PC-9 (cell line): Measurements from ENCODE around the gene UNC13D. TPM values are rescaled to one million over a fixed set of nuclear protein-coding genes. Genes with fewer than 3 reads are reported as not detected.

Experiments used
- BruUV-seq: library from RNA; stranded (reverse); fragments of 400-500 nt; replicated peaks from 2 replicates; lab custom pipeline; 2021; lab: Mats Ljungman, UMichigan
- CTCF ChIA-PET: fragments of 300-600 bp; sonication (Branson Sonifier 250); formaldehyde crosslinking; loops from one replicate; lab custom pipeline; 2022; ENCODE audit warnings: antibody characterized with exemption; lab: Charles Lee
- POLR2A ChIA-PET: fragments of 300-600 bp; sonication (Branson Sonifier 250); formaldehyde crosslinking; loops from one replicate; lab custom pipeline; 2022; ENCODE audit warnings: antibody characterized with exemption; ENCODE audit not compliant: unreplicated experiment; lab: Charles Lee
- DNase-seq, 2 experiments: peaks; one replicate each; pipeline versions ENCODE4 v3.0.0 to v3.0.0-alpha.2; 2015 to 2022; ENCODE audit warnings: mixed read lengths in 1 of 2
- H2AFZ ChIP-seq: fragments of 200-600 bp; sonication (generic); 2 replicates; pipeline ENCODE4 v1.8.1; 2017; ENCODE audit warnings: antibody characterized with exemption
- H3F3A ChIP-seq: fragments of 200-600 bp; sonication (generic); 2 replicates; pipeline ENCODE4 v1.8.1; 2017; ENCODE audit warnings: antibody characterized with exemption, mild to moderate bottlenecking, low read depth; ENCODE audit not compliant: insufficient read depth
- H3K27ac ChIP-seq: fragments of 200-600 bp; sonication (generic); 2 replicates; pipeline ENCODE4 v1.6.1; 2016; ENCODE audit warnings: mixed run types
- H3K27me3 ChIP-seq: fragments of 200-600 bp; sonication (generic); 2 replicates; pipeline ENCODE4 v1.6.1; 2016; ENCODE audit warnings: low read depth, mixed run types; ENCODE audit not compliant: insufficient read depth
- H3K36me3 ChIP-seq: fragments of 200-600 bp; sonication (generic); 2 replicates; pipeline ENCODE4 v1.6.1; 2016; ENCODE audit warnings: low read depth, mixed run types
- H3K4me1 ChIP-seq: fragments of 200-600 bp; sonication (generic); replicated peaks from 2 replicates; pipeline ENCODE4 v1.6.1; 2016; ENCODE audit warnings: mixed run types; ENCODE audit not compliant: insufficient read depth
- H3K4me2 ChIP-seq: fragments of 200-600 bp; sonication (generic); 2 replicates; pipeline ENCODE4 v1.6.1; 2017; ENCODE audit warnings: mixed run types
- H3K4me3 ChIP-seq: fragments of 200-600 bp; sonication (generic); 2 replicates; pipeline ENCODE4 v1.6.1; 2016; ENCODE audit warnings: mixed run types
- H3K79me2 ChIP-seq: fragments of 200-600 bp; sonication (generic); 2 replicates; pipeline ENCODE4 v1.6.1; 2017; ENCODE audit warnings: low read depth, mixed run types
- H3K9me2 ChIP-seq: fragments of 200-600 bp; sonication (generic); 2 replicates; pipeline ENCODE4 v1.8.1; 2017; ENCODE audit warnings: mild to moderate bottlenecking; ENCODE audit not compliant: insufficient read depth
- H3K9me3 ChIP-seq: fragments of 200-600 bp; sonication (generic); 2 replicates; pipeline ENCODE4 v1.8.1; 2016; ENCODE audit warnings: low read depth; ENCODE audit not compliant: insufficient read depth
- H4K20me1 ChIP-seq: fragments of 200-600 bp; sonication (generic); 2 replicates; pipeline ENCODE4 v1.8.1; 2017; ENCODE audit not compliant: insufficient read depth
- EZH2 ChIP-seq: fragments of 200-600 bp; sonication (generic); IDR thresholded peaks from 2 replicates; pipeline ENCODE4 v1.8.0; 2017; ENCODE audit warnings: antibody characterized with exemption, low read depth
- intact Hi-C: fragments of 100-400 bp; cut with micrococcal nuclease; formaldehyde crosslinking; loops from one replicate; pipeline ENCODE4 v1.10.0; 2022; ENCODE audit not compliant: unreplicated experiment
- total RNA-seq: library from RNA; stranded (reverse); gene quantifications from 2 replicates; pipeline ENCODE4 v1.2.3, GENCODE V29; 2021
- TF ChIP-seq, protein P1 (sequence below): fragments of 200-600 bp; sonication (generic); conservative IDR thresholded peaks from 2 replicates; pipeline ENCODE4 v1.6.1; 2017; ENCODE audit warnings: mixed run types, antibody characterized with exemption, mild to moderate bottlenecking, moderate library complexity

Gene UNC13D
- total RNA-seq, 1 experiment from 2014 or later: 94.4 TPM

DNA sequence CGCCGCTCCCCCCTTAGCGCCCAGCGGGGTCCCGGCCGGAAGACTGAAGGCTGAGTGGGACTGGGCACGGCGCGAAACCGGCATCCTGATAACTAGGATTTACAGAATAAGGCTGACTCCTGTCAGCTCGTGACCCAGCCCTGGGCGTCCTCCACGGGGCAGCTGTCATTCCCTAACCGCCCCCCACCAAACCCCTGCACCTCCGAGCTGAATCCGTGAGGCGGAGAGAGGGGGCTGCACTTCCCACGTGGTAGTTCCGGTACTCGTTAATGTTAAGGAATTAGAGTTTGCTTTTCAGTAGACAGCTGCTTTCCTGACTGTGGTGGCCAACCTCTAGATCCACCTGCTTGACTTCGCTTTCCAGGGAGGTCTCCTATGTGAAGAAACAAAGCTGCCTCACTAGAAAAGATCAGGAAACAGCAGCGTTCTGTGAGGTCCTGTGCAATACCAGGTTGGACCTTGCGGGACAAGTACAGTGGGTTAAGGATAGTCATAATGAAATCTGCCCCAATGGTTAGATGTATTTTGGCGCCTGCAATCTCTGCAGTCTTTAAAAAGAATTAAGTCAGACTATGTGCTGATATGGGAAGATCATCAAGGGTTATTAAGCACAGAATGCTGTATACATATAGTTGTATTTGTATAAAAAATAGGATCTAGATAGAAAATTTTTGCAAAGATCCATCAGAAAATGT lies 12.0 kb upstream of the UNC13D start:
- Histone ChIP-seq H3K9me2 (no peaks in the 10 kb centered on the region), H3K27me3 (no peaks in the 10 kb centered on the region), H3K4me3 (peak overlapping the region; percentile 74), H3K4me1 (peaks cover 23% of the 10 kb centered on the region), H2AFZ (peak overlapping the region; percentile 80), H3K79me2 (peaks cover 36% of the 10 kb centered on the region), H3K36me3 (peaks cover 3% of the 10 kb centered on the region), H4K20me1 (peaks cover 3% of the 10 kb centered on the region; the same call in 1 of the 2 replicates), H3K9me3 (no peaks in the 10 kb centered on the region), H3F3A (peaks cover 40% of the 10 kb centered on the region), H3K27ac (peak overlapping the region; percentile 45), H3K4me2 (peak overlapping the region; percentile 82)
- BruUV-seq: no TSS peak
- intact Hi-C loops: no loop called here
- DNase-seq: peak in 1 of 2 experiments; percentile 56
- ChIA-PET POLR2A (interaction anchor here (0.8 to 2.1 kb wide), 3 partner anchors 11 to 67 kb away, joined by 5 to 24 read pairs (median 10); no protein-coding TSS in a partner anchor), CTCF (interaction anchor here (0.5 to 1.6 kb wide), 3 partner anchors 16 to 73 kb away, joined by 4 to 7 read pairs (median 7); no protein-coding TSS in a partner anchor)
- no peak for TF ChIP-seq EZH2
- TF ChIP-seq, protein P1, sequence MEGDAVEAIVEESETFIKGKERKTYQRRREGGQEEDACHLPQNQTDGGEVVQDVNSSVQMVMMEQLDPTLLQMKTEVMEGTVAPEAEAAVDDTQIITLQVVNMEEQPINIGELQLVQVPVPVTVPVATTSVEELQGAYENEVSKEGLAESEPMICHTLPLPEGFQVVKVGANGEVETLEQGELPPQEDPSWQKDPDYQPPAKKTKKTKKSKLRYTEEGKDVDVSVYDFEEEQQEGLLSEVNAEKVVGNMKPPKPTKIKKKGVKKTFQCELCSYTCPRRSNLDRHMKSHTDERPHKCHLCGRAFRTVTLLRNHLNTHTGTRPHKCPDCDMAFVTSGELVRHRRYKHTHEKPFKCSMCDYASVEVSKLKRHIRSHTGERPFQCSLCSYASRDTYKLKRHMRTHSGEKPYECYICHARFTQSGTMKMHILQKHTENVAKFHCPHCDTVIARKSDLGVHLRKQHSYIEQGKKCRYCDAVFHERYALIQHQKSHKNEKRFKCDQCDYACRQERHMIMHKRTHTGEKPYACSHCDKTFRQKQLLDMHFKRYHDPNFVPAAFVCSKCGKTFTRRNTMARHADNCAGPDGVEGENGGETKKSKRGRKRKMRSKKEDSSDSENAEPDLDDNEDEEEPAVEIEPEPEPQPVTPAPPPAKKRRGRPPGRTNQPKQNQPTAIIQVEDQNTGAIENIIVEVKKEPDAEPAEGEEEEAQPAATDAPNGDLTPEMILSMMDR: 0 out of 2 replicates have a peak, but pooled peaks have one; percentile 52

DNA sequence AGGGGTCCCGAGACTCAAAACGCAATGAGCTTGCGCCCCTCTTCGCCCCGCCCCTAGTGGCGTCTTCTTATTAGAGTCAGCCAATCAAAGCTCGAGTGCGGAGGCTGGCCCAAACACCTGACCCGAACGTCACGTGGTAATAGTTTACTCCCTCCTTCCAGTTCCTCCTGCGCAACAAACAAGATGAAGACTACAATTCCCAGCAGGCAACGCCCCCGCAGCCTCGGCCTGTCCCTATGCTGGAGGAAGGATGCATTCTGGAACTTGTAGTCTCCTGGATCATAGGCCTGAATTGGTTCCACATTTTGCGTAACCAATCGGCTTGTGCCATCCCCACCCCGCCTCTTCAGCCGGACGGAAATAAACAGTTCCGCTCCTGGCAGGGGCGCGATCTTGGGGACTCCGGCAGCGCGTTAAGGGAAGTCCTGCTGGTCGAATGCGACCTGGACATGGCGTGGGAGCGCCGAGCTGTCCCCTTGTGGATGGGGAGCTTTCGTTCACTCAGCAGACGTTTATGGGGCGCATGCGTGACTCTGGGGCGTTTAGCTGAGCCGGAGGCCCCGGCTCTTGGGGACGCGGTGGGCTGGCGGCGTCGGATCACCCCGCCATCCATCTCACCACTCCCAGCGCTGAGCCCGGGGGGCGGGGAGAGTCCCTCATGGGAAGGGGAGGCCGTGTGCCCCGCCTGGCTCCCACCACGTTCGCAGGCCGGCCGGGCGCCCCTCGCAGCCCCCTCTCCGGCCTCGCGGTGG lies 11.3 kb upstream of the UNC13D start, which contains the start of gene WBP2:
WBP2 (minus strand) TSS at position 26 of the 752 bp plus-strand sequence. CDS start 38 bp downstream, outside the sequence.
- ChIA-PET POLR2A (interaction anchor here (0.5 to 2.1 kb wide), 17 partner anchors 10 to 1414 kb away, joined by 3 to 45 read pairs (median 8); partner anchors contain the start of genes FOXJ1 and SLC25A19), CTCF (interaction anchor here (0.5 to 1.6 kb wide), 12 partner anchors 10 to 206 kb away, joined by 3 to 17 read pairs (median 5); a partner anchor contains a TSS)
- H3K4me3 ChIP-seq: peak within 1 kb of the TSS; percentile 74
- H4K20me1 ChIP-seq: peaks cover 3% of the 10 kb centered on the region; the same call in 1 of the 2 replicates
- no peaks in the 10 kb centered on the region for H3K9me3 ChIP-seq
- BruUV-seq: TSS peak; percentile 84
- peaks cover 23% of the 10 kb centered on the region for H3K4me1 ChIP-seq
- peak within 1 kb of the TSS; percentile 80 for H2AFZ ChIP-seq
- TF ChIP-seq EZH2: no peak
- TF ChIP-seq, protein P1: no peak; the same call in none of the 2 replicates
- no peaks in the 10 kb centered on the region for H3K27me3 ChIP-seq
- H3K79me2 ChIP-seq: peaks cover 39% of the 10 kb centered on the region
- H3K27ac ChIP-seq: peak within 1 kb of the TSS; percentile 79
- peaks cover 10% of the 10 kb centered on the region for H3K36me3 ChIP-seq
- DNase-seq: peak; percentile 96 to 100
- intact Hi-C loops: loop anchor here (1.0 to 2.0 kb wide), 5 partner anchors 10 to 77 kb away; partner anchors contain the start of gene TRIM65
- no peaks in the 10 kb centered on the region for H3K9me2 ChIP-seq
- peak within 1 kb of the TSS; percentile 88 for H3K4me2 ChIP-seq
- H3F3A ChIP-seq: peaks cover 33% of the 10 kb centered on the region

DNA sequence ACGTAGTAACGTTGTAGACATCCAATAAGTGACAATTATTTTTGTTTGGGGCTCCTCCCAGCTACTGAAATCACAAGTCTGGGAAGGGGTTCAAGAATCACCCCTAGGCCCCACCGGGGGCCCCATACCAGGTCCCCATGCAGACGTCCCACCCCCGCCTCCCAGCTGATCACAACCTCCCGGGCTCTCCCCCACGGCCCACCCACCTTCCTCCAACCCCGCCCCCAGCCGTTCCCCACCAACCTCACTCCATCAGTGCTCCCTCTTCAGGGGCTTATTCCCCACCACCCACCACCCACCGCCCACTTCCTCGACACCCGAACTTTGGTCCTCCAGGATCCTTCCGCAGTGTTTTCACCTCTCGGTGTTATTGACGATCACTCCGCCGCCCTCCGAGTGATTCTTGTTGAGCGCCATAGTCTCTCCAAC lies 10.7 kb upstream of the UNC13D start:
- ChIA-PET POLR2A (interaction anchor here (0.5 to 2.1 kb wide), 18 partner anchors 9 to 1415 kb away, joined by 3 to 45 read pairs (median 8); partner anchors contain the start of genes FOXJ1 and SLC25A19), CTCF (interaction anchor here (0.5 to 1.6 kb wide), 11 partner anchors 9 to 207 kb away, joined by 3 to 17 read pairs (median 6); a partner anchor contains a TSS)
- TF ChIP-seq EZH2: no peak
- TF ChIP-seq, protein P1: no peak
- Histone ChIP-seq H4K20me1 (peaks cover 3% of the 10 kb centered on the region; the same call in 1 of the 2 replicates), H3K4me1 (peaks cover 23% of the 10 kb centered on the region), H3K27ac (peak overlapping the region; percentile 79), H3K9me3 (no peaks in the 10 kb centered on the region), H3K4me3 (peak overlapping the region; percentile 74), H3K79me2 (peaks cover 39% of the 10 kb centered on the region), H3F3A (peaks cover 33% of the 10 kb centered on the region), H3K4me2 (peak overlapping the region; percentile 88), H3K9me2 (no peaks in the 10 kb centered on the region), H3K27me3 (no peaks in the 10 kb centered on the region), H3K36me3 (peaks cover 11% of the 10 kb centered on the region), H2AFZ (no peak overlapping the region)
- BruUV-seq: no TSS peak
- intact Hi-C loops: loop anchor here (1.0 to 2.0 kb wide), 5 partner anchors 10 to 76 kb away; partner anchors contain the start of gene TRIM65
- DNase-seq: no peak
